Right atrium auricular region (tissue), 2 donors: ENCODE measurements around the gene SEPTIN8. TPM values are rescaled to one million over a fixed set of nuclear protein-coding genes. Genes with fewer than 3 reads are reported as not detected.
A peak's percentile ranks its signal among the peaks of the same experiment; 100 is the strongest.

Experiments used
- DNase-seq: peaks from one replicate; pipeline ENCODE4 v3.0.0-alpha.2; 2019; ENCODE audit warnings: low spot score
- H3K27ac ChIP-seq, 2 donors: fragments of 200-600 bp; sonication (generic); 1 replicate in 1 of 2; 2 replicates in 1 of 2; pipeline ENCODE4 v1.5.1; 2016 to 2019
- H3K27me3 ChIP-seq, 2 donors: fragments of 200-600 bp; sonication (generic); one replicate each; pipeline versions ENCODE4 v1.5.1 to v1.6.0; 2017 to 2019
- H3K36me3 ChIP-seq: fragments of 200-600 bp; sonication (generic); one replicate; pipeline ENCODE4 v1.5.1; 2016
- H3K4me1 ChIP-seq, 2 donors: fragments of 200-600 bp; sonication (generic); one replicate each; pipeline versions ENCODE4 v1.5.1 to v1.6.0; 2017 to 2019
- H3K4me3 ChIP-seq, 2 donors: fragments of 200-600 bp; sonication (generic); 1 replicate in 1 of 2; 2 replicates in 1 of 2; pipeline ENCODE4 v1.5.1; 2017 to 2019; ENCODE audit warnings: mild to moderate bottlenecking in 1 of 2, moderate library complexity in 1 of 2
- H3K9me3 ChIP-seq, 2 donors: fragments of 200-600 bp; sonication (generic); one replicate each; pipeline ENCODE4 v1.5.1; 2019
- total RNA-seq, 2 donors: library from RNA; depleted of rRNA; stranded (reverse); fragments of >200 nt; gene quantifications; one replicate each; pipeline ENCODE4 v1.1.0, GENCODE V29; 2016
- TF ChIP-seq, protein P1 (sequence below), 2 donors: fragments of 200-600 bp; sonication (generic); IDR thresholded peaks; one replicate each; pipeline ENCODE4 v1.5.1; 2019; ENCODE audit warnings: antibody characterized with exemption in 2 of 2

Gene SEPTIN8
- total RNA-seq, 2 donors from 2014 or later: 21.1 to 24.8 TPM

DNA sequence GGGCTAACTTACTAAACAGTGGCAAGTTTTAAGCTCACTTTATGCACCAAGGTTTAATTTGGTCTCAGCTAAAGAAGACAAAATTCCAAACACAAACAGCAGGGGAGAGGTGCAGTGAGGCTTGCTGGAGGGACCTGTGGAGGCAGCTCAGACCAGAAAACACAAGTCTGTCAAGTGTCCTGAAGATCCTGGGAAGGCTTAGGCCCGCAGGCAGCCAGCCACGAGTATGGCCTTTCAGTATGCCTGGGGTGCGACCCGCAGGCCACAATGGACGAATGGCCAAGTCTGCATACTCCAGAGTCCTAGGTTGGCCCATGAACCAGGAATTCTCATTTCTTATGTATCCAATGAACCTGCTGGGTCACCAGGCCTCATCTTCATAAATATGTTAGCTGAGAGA, 20.5 kb downstream of the SEPTIN8 start:
- TF ChIP-seq, protein P1, sequence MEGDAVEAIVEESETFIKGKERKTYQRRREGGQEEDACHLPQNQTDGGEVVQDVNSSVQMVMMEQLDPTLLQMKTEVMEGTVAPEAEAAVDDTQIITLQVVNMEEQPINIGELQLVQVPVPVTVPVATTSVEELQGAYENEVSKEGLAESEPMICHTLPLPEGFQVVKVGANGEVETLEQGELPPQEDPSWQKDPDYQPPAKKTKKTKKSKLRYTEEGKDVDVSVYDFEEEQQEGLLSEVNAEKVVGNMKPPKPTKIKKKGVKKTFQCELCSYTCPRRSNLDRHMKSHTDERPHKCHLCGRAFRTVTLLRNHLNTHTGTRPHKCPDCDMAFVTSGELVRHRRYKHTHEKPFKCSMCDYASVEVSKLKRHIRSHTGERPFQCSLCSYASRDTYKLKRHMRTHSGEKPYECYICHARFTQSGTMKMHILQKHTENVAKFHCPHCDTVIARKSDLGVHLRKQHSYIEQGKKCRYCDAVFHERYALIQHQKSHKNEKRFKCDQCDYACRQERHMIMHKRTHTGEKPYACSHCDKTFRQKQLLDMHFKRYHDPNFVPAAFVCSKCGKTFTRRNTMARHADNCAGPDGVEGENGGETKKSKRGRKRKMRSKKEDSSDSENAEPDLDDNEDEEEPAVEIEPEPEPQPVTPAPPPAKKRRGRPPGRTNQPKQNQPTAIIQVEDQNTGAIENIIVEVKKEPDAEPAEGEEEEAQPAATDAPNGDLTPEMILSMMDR (IDR thresholded peaks at IDR 0.05): no peak
- Histone ChIP-seq H3K4me3 (no peak overlapping the region), H3K9me3 (no peaks in the 10 kb centered on the region), H3K4me1 (no peaks in the 10 kb centered on the region), H3K27ac (no peak overlapping the region), H3K27me3 (no peaks in the 10 kb centered on the region), H3K36me3 (peaks cover 44% of the 10 kb centered on the region)
- no peak for DNase-seq

DNA sequence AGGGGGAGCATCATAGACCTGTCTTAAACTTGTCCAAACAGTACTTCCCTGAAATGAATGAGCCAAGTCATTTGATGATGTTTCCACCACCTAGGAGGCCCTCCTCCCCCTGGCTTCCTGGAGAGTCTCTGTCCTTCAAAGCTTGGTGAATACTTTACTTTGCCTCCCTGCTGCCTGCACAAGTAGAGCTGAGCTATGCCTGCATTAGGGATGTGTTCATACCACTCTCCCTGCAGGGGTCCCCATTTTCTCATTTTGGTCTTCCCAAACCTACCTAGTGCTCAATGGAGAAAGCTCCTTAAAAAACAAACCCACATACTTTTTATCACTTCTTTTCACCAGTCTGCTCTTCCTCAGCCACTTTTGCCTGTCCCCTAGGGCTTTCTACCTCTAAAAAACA, 22.1 kb downstream of the SEPTIN8 start:
- Histone ChIP-seq H3K4me3 (no peak overlapping the region), H3K27me3 (no peaks in the 10 kb centered on the region), H3K27ac (no peak overlapping the region), H3K9me3 (no peaks in the 10 kb centered on the region), H3K4me1 (no peaks in the 10 kb centered on the region), H3K36me3 (peaks cover 28% of the 10 kb centered on the region)
- TF ChIP-seq, protein P1 (IDR thresholded peaks at IDR 0.05): peak in 1 of 2 donors; percentile 17
- DNase-seq: no peak

DNA sequence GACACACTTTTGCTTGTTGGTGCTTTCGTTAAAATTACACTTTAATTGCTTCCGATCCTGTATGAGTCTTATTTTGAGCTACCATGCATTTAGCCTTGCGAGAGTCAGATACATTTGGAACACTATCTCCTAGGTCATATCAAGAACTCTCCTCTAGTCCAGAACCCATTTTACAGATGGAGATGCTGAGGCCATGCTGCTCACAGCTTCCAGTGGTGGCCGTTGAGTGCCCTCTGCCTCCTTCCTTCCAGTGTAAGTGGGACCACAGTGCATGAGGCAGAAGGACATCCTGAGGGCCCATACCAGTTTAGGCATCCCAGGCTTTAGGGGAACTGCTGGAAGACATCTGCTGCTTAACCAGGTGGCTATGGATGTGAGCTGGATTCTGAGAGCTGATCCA, 22.9 kb downstream of the SEPTIN8 start:
- TF ChIP-seq, protein P1 (IDR thresholded peaks at IDR 0.05): no peak

DNA sequence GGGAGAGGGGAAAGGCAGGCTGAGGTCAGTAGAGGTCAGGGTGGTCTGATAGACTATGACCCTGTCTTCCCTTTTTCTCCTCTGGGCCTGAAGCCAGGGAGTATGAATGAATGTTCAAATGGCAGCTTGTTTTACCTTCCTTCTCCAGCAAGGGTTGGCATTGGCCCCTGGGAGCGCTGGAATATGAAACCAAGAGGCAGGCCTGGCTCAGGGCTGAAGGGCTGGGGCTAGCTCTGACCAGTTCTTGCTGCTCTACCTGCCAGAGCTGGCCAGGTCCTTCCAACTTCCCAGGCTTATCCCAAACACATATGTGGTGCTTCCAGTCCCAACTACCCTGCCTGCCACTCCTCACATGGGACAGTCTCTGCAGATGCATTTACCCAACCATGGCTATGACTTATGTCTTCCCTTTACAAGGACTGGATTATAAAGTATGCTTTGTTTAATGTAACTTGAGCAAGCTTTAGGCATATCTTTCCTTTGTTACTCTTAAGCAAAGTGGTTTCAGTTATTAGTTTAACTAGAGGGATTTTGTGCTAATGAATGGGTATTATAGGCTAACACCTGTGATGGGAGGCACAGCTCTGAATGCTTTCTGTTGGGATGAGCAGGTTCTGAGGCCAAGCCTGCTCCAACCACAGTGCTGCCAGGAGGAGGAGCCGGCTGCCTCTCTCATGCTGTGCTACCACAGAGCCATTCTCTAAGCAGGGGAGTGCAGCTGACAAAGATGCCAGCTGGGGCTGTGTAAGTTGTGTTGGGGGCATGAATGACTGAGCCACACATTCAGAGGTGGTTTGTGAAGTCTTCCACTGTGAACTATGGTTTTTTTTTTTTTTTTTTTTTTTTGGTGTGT, 23.7 kb downstream of the SEPTIN8 start:
- no peaks in the 10 kb centered on the region for H3K9me3 ChIP-seq
- TF ChIP-seq, protein P1 (IDR thresholded peaks at IDR 0.05): peak in 1 of 2 donors; percentile 14
- no peak overlapping the region for H3K4me3 ChIP-seq
- no peaks in the 10 kb centered on the region for H3K4me1 ChIP-seq
- H3K27me3 ChIP-seq: no peaks in the 10 kb centered on the region
- H3K36me3 ChIP-seq: peaks cover 12% of the 10 kb centered on the region
- no peak overlapping the region for H3K27ac ChIP-seq
- no peak for DNase-seq

More for the DNA sequence above, 22.9 kb downstream of the SEPTIN8 start:
- H3K27ac ChIP-seq: no peak overlapping the region
- no peak overlapping the region for H3K4me3 ChIP-seq
- H3K9me3 ChIP-seq: no peaks in the 10 kb centered on the region
- H3K4me1 ChIP-seq: no peaks in the 10 kb centered on the region
- no peak for DNase-seq
- H3K27me3 ChIP-seq: no peaks in the 10 kb centered on the region
- peaks cover 20% of the 10 kb centered on the region for H3K36me3 ChIP-seq

DNA sequence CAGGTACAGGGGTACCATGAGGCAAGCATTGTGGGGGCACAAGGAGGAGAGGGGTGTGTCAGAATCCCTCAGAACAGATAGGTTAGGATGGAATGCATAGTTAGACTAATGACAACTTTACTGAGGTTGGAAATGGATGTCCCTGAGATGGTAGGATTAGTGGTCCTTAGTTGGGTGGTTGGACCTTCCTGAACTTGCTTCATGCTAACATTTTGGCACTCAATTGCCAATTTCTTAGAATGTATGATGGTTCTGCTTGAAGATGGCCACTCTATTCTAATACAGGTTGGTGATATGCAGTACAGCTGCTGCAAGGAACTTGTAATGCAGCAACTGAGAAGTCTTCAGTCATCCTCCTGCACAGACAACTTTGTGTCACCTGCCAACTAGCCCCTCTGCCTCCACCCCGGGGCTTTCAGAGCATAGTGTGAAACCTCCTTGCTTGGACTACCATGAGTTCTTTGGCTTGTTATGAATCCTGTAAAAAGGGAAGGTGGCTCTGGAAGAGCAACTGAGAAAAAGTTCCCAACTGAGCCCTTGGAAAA, 24.4 kb downstream of the SEPTIN8 start:
- Histone ChIP-seq H3K4me3 (no peak overlapping the region), H3K27ac (no peak overlapping the region), H3K36me3 (peaks cover 6% of the 10 kb centered on the region), H3K27me3 (no peaks in the 10 kb centered on the region), H3K9me3 (no peaks in the 10 kb centered on the region), H3K4me1 (peaks cover 0 to 2% of the 10 kb centered on the region in 2 donors)
- no peak for DNase-seq
- TF ChIP-seq, protein P1 (IDR thresholded peaks at IDR 0.05): no peak
